ENCODE results near the gene RBM38. TPM values are rescaled to one million over a fixed set of nuclear protein-coding genes. Genes with fewer than 3 reads are reported as not detected.

Gene RBM38
- total and polyA plus RNA-seq, 9 of the 15 experiments (the other 6 are each of a cell fraction or from before 2014, with no cell fraction given), result 0.28 to 82.4 (median 33.2) TPM

GRCh38 chr20:57412347-57413029 is 21.3 kb downstream of the RBM38 start (continued):
- TF ChIP-seq HES1 (IDR thresholded peaks at IDR 0.05; ENCODE audit: low read depth) (no peak), KDM5B (IDR thresholded peaks at IDR 0.05; ENCODE audit: insufficient replicate concordance, low read depth, low read length) (no peak), SMAD2 (IDR thresholded peaks at IDR 0.05; ENCODE audit: low read depth, low read length) (no peak), ZKSCAN3 (CRISPR knock-in tag; IDR thresholded peaks at IDR 0.05) (no peak), SIRT6 (IDR thresholded peaks at IDR 0.05; ENCODE audit: low read depth, low read length) (no peak), ZNF511 (CRISPR knock-in tag; IDR thresholded peaks at IDR 0.05) (0 out of 2 replicates have a peak, but pooled peaks have one; percentile 24), NR2F6 (CRISPR knock-in tag; IDR thresholded peaks at IDR 0.05) (no peak), RAD51 (IDR thresholded peaks at IDR 0.05; ENCODE audit: borderline replicate concordance, low read depth) (no peak), ZNF583 (CRISPR knock-in tag; IDR thresholded peaks at IDR 0.05) (no peak), L3MBTL2 (IDR thresholded peaks at IDR 0.05) (no peak), GTF3C2 (IDR thresholded peaks at IDR 0.05; ENCODE audit: borderline replicate concordance, extremely low read depth, insufficient read length) (no peak), MTA2 (IDR thresholded peaks at IDR 0.05; ENCODE audit: low read depth) (no peak), TCFL5 (CRISPR knock-in tag; conservative IDR thresholded peaks at IDR 0.05) (no peak), SMARCE1 (IDR thresholded peaks at IDR 0.05) (peak; percentile 65), MBD2 (IDR thresholded peaks at IDR 0.05; ENCODE audit: borderline replicate concordance, low read depth) (no peak), ETS2 (tag; IDR thresholded peaks at IDR 0.05; ENCODE audit: borderline replicate concordance, poor library complexity, severe bottlenecking) (no peak), ARID1B (IDR thresholded peaks at IDR 0.05) (peak; percentile 79), ZC3H4 (CRISPR knock-in tag; IDR thresholded peaks at IDR 0.05; ENCODE audit: borderline replicate concordance) (no peak), RNF219 (CRISPR knock-in tag; IDR thresholded peaks at IDR 0.05) (no peak), ZNF41 (CRISPR knock-in tag; conservative IDR thresholded peaks at IDR 0.05) (no peak), HNRNPUL1 (IDR thresholded peaks at IDR 0.05; ENCODE audit: low read length) (no peak), ELK3 (CRISPR knock-in tag; IDR thresholded peaks at IDR 0.05) (no peak), ZNF217 (CRISPR knock-in tag; IDR thresholded peaks at IDR 0.05) (no peak)
